ENCODE results near the gene PTX4. TPM values are rescaled to one million over a fixed set of nuclear protein-coding genes. Genes with fewer than 3 reads are reported as not detected.

The PTX4 gene
- total and polyA plus RNA-seq, 9 of the 15 experiments (the other 6 are each of a cell fraction or from before 2014, with no cell fraction given), result 0.11 TPM; not detected in 8

GRCh38 chr16:1474796-1475551, 13.8 kb downstream of the PTX4 start, which contains the start of gene CLCN7 (continued):
- TF ChIP-seq, protein P1, sequence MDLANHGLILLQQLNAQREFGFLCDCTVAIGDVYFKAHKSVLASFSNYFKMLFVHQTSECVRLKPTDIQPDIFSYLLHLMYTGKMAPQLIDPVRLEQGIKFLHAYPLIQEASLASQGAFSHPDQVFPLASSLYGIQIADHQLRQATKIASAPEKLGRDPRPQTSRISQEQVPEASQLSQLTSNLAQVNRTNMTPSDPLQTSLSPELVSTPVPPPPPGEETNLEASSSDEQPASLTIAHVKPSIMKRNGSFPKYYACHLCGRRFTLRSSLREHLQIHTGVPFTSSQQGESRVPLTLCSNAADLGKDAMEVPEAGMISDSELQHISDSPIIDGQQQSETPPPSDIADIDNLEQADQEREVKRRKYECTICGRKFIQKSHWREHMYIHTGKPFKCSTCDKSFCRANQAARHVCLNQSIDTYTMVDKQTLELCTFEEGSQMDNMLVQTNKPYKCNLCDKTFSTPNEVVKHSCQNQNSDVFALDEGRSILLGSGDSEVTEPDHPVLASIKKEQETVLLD (IDR thresholded peaks at IDR 0.05), result no peak
- no peak for TF ChIP-seq HNRNPK (IDR thresholded peaks at IDR 0.05; ENCODE audit: low read depth, low read length, poor library complexity, severe bottlenecking)
- no peak for TF ChIP-seq SMC3 (conservative IDR thresholded peaks at IDR 0.05; ENCODE audit: insufficient read depth, low read depth, low read length)
- TF ChIP-seq KDM5B (IDR thresholded peaks at IDR 0.05; ENCODE audit: insufficient replicate concordance, low read depth, low read length), result peak; percentile 89
- peak; percentile 82 for TF ChIP-seq ZNF143 (CRISPR knock-in tag; IDR thresholded peaks at IDR 0.05)
- TF ChIP-seq ZNF224 (CRISPR knock-in tag; IDR thresholded peaks at IDR 0.05), result peak; percentile 91
- TF ChIP-seq ZFP91 (CRISPR knock-in tag; IDR thresholded peaks at IDR 0.05), result no peak
- TF ChIP-seq FOXO4 (CRISPR knock-in tag; IDR thresholded peaks at IDR 0.05), result no peak
- TF ChIP-seq, protein P2, sequence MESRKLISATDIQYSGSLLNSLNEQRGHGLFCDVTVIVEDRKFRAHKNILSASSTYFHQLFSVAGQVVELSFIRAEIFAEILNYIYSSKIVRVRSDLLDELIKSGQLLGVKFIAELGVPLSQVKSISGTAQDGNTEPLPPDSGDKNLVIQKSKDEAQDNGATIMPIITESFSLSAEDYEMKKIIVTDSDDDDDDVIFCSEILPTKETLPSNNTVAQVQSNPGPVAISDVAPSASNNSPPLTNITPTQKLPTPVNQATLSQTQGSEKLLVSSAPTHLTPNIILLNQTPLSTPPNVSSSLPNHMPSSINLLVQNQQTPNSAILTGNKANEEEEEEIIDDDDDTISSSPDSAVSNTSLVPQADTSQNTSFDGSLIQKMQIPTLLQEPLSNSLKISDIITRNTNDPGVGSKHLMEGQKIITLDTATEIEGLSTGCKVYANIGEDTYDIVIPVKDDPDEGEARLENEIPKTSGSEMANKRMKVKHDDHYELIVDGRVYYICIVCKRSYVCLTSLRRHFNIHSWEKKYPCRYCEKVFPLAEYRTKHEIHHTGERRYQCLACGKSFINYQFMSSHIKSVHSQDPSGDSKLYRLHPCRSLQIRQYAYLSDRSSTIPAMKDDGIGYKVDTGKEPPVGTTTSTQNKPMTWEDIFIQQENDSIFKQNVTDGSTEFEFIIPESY (CRISPR knock-in tag; IDR thresholded peaks at IDR 0.05), result peak; percentile 92
- no peak for TF ChIP-seq NFE2 (IDR thresholded peaks at IDR 0.05; ENCODE audit: low read depth)
- no peak for TF ChIP-seq SP2 (IDR thresholded peaks at IDR 0.05; ENCODE audit: extremely low read depth, low read depth, low read length, poor library complexity, severe bottlenecking)
- peak; percentile 88 for TF ChIP-seq POLR2A (conservative IDR thresholded peaks at IDR 0.05)
- no peak for TF ChIP-seq SPI1 (IDR thresholded peaks at IDR 0.05; ENCODE audit: borderline replicate concordance, low read depth, low read length)
- TF ChIP-seq EWSR1 (IDR thresholded peaks at IDR 0.05; ENCODE audit: borderline replicate concordance, low read depth, partially characterized antibody), result no peak
- TF ChIP-seq ASH1L (IDR thresholded peaks at IDR 0.05; ENCODE audit: borderline replicate concordance, low read depth, partially characterized antibody), result no peak
- no peak for TF ChIP-seq BMI1 (IDR thresholded peaks at IDR 0.05; ENCODE audit: low read length)
- TF ChIP-seq SIX5 (IDR thresholded peaks at IDR 0.05; ENCODE audit: borderline replicate concordance in 1 of 2, insufficient read depth in 1 of 2, low read depth in 1 of 2, low read length in 2 of 2), result 0 out of 4 replicates have a peak, but pooled peaks of 1 of the 2 experiments have one; percentile 19
- no peak for TF ChIP-seq MYBL2 (IDR thresholded peaks at IDR 0.05; ENCODE audit: low read depth)
- no peak for TF ChIP-seq MYBL2 (CRISPR knock-in tag; IDR thresholded peaks at IDR 0.05; ENCODE audit: borderline replicate concordance)
